Loucy (cell line): Measurements from ENCODE around the gene RASGRP2.

Source experiments
- H2AFZ ChIP-seq: fragments of 200-600 bp; sonication (generic); 2 replicates; pipeline ENCODE4 v1.6.0; 2016; ENCODE audit warnings: antibody characterized with exemption, mild to moderate bottlenecking, low read length, moderate library complexity
- H3F3A ChIP-seq: fragments of 200-600 bp; 2 replicates; pipeline ENCODE4 v1.6.0; 2016; ENCODE audit warnings: antibody characterized with exemption, low read depth, mild to moderate bottlenecking
- H3K27me3 ChIP-seq: fragments of 200-600 bp; sonication (generic); 2 replicates; pipeline ENCODE4 v1.6.1; 2014; ENCODE audit warnings: low read length, mild to moderate bottlenecking; ENCODE audit not compliant: insufficient read depth, poor library complexity, severe bottlenecking
- H3K36me3 ChIP-seq: fragments of 200-600 bp; sonication (generic); 2 replicates; pipeline ENCODE4 v1.6.1; 2016; ENCODE audit warnings: low read length; ENCODE audit not compliant: insufficient read depth
- H3K4me1 ChIP-seq: fragments of 200-600 bp; sonication (generic); 2 replicates; pipeline ENCODE4 v1.5.1; 2014; ENCODE audit warnings: low read length, mild to moderate bottlenecking; ENCODE audit not compliant: insufficient read depth, poor library complexity, severe bottlenecking
- H3K4me2 ChIP-seq: fragments of 200-600 bp; sonication (generic); 2 replicates; pipeline ENCODE4 v1.6.0; 2014; ENCODE audit warnings: antibody characterized with exemption, low read length, low read depth, mild to moderate bottlenecking; ENCODE audit not compliant: poor library complexity, severe bottlenecking
- H3K4me3 ChIP-seq: fragments of 200-600 bp; sonication (generic); 2 replicates; pipeline ENCODE4 v1.5.1; 2014; ENCODE audit warnings: low read length, mild to moderate bottlenecking, mixed read lengths; ENCODE audit not compliant: poor library complexity, severe bottlenecking
- H3K79me2 ChIP-seq: fragments of 200-600 bp; sonication (generic); 2 replicates; pipeline ENCODE4 v1.6.1; 2014; ENCODE audit warnings: low read length; ENCODE audit not compliant: insufficient read depth
- H3K9ac ChIP-seq: fragments of 200-600 bp; sonication (generic); 2 replicates; pipeline ENCODE4 v1.6.0; 2014; ENCODE audit warnings: mild to moderate bottlenecking, low read depth, low read length, moderate library complexity; ENCODE audit not compliant: poor library complexity, severe bottlenecking
- H3K9me2 ChIP-seq: fragments of 200-600 bp; sonication (generic); replicated peaks from 2 replicates; pipeline ENCODE4 v1.6.1; 2016; ENCODE audit warnings: low read depth, low read length, mixed read lengths
- H3K9me3 ChIP-seq: fragments of 200-600 bp; sonication (generic); 2 replicates; pipeline ENCODE4 v1.6.1; 2014; ENCODE audit warnings: mild to moderate bottlenecking, antibody characterized with exemption, low read length, low read depth; ENCODE audit not compliant: insufficient read depth
- H4K20me1 ChIP-seq: fragments of 200-600 bp; sonication (generic); 2 replicates; pipeline ENCODE4 v1.6.0; 2014; ENCODE audit warnings: antibody characterized with exemption, low read length, mild to moderate bottlenecking; ENCODE audit not compliant: insufficient read depth, poor library complexity, severe bottlenecking
- EZH2phosphoT487 ChIP-seq: fragments of 200-600 bp; IDR thresholded peaks from 2 replicates; pipeline ENCODE4 v1.6.1; 2018; ENCODE audit warnings: antibody characterized with exemption, mild to moderate bottlenecking, moderate library complexity, borderline replicate concordance
- TF ChIP-seq, protein P1 (sequence below): fragments of 200-600 bp; sonication (generic); conservative IDR thresholded peaks from 2 replicates; pipeline ENCODE4 v1.5.1; 2014; ENCODE audit warnings: mild to moderate bottlenecking, antibody characterized with exemption, low read length

RASGRP2 gene

DNA sequence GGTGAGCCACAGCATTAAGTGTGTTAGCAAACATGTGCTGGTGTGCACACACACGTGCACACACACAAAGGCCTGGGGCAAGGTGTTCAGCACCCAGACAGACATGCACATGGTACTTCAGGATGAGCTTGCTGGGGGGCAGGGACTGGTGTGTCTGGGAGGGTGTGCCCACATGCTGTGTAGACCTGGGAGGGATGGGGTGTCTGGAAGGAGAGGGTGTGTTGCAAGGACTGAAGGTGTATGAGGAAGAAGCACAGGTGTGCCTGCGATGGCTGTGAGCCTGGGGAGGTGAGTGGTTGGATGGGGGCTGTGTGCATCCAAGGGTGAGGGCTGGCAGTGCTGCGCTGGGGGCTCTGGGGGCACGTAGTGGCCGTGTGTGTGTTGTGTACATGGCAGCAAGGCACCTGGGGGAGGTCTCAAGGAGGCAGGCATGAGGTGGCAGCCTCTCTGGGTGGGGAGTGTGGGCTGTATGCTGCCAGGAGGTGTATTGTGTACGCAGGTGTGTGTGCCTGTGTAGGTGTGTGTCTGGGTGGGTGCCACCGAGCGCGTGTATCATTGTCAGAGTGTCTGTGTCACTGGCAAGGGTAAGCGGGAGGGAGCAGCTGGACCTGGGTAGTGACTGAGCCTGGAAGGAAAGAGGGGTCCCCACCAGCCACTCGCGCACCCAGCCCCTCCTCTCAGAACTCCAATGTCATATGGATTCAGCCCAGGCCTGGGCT, 23.1 kb downstream of the RASGRP2 start:
- no peaks in the 10 kb centered on the region for H3F3A ChIP-seq
- H2AFZ ChIP-seq = no peak overlapping the region
- H4K20me1 ChIP-seq = no peaks in the 10 kb centered on the region
- TF ChIP-seq, protein P1, sequence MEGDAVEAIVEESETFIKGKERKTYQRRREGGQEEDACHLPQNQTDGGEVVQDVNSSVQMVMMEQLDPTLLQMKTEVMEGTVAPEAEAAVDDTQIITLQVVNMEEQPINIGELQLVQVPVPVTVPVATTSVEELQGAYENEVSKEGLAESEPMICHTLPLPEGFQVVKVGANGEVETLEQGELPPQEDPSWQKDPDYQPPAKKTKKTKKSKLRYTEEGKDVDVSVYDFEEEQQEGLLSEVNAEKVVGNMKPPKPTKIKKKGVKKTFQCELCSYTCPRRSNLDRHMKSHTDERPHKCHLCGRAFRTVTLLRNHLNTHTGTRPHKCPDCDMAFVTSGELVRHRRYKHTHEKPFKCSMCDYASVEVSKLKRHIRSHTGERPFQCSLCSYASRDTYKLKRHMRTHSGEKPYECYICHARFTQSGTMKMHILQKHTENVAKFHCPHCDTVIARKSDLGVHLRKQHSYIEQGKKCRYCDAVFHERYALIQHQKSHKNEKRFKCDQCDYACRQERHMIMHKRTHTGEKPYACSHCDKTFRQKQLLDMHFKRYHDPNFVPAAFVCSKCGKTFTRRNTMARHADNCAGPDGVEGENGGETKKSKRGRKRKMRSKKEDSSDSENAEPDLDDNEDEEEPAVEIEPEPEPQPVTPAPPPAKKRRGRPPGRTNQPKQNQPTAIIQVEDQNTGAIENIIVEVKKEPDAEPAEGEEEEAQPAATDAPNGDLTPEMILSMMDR = no peak
- TF ChIP-seq EZH2phosphoT487 = no peak
- H3K79me2 ChIP-seq = no peaks in the 10 kb centered on the region
- H3K4me1 ChIP-seq = peaks cover 18% of the 10 kb centered on the region
- H3K9me2 ChIP-seq = no peaks in the 10 kb centered on the region
- H3K4me3 ChIP-seq = no peak overlapping the region
- no peak overlapping the region for H3K4me2 ChIP-seq
- no peaks in the 10 kb centered on the region for H3K9me3 ChIP-seq
- no peaks in the 10 kb centered on the region for H3K36me3 ChIP-seq
- H3K9ac ChIP-seq = no peak overlapping the region
- no peaks in the 10 kb centered on the region for H3K27me3 ChIP-seq

DNA sequence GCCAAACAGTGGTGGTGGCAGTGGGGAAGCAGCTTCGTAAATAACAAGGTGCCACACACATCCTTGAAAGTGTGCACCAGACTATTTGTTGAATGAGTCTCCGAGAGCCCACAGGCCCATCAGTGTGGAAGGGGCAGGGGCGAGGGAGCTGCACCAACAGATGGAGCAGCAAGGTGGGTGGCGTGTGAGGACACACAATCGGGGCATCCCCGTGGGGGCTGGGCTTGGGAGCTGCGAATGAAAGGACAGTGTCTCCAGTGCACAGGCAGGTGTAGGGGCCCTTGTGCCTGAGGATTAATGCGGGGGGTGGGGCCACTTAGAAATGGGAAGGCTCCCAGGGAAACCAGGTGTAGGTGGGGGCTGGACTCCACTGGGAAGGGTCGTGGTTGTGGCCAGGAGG, 23.8 kb downstream of the RASGRP2 start:
- TF ChIP-seq, protein P1 = no peak
- no peak for TF ChIP-seq EZH2phosphoT487
- Histone ChIP-seq H3K4me3 (no peak overlapping the region), H2AFZ (no peak overlapping the region), H3K9me3 (no peaks in the 10 kb centered on the region), H4K20me1 (no peaks in the 10 kb centered on the region), H3K9ac (no peak overlapping the region), H3F3A (no peaks in the 10 kb centered on the region), H3K79me2 (no peaks in the 10 kb centered on the region), H3K36me3 (no peaks in the 10 kb centered on the region), H3K4me2 (no peak overlapping the region), H3K4me1 (peaks cover 18% of the 10 kb centered on the region), H3K9me2 (no peaks in the 10 kb centered on the region), H3K27me3 (no peaks in the 10 kb centered on the region)

DNA sequence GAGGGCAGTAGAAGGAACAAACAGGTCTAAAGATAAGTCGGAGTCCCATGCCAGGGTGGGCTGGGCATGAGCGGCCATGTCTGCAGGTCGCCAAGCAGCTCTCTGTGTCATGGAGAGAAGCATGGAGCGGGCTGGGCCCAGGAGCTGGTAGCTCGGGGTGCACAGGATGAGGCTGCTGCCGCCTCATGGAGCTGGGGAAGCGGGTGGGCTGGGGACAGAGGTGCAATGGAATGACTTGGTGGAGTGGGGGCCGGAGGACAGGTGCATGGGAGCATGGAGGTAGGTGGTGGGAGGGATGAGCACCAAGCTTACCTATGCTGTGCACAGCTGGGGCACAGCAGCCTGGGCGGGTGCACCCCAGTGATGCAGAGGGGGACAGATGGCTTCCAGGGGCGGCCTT, 24.5 kb downstream of the RASGRP2 start:
- no peaks in the 10 kb centered on the region for H3K36me3 ChIP-seq
- H3F3A ChIP-seq = no peaks in the 10 kb centered on the region
- peaks cover 13% of the 10 kb centered on the region for H3K4me1 ChIP-seq
- no peaks in the 10 kb centered on the region for H4K20me1 ChIP-seq
- TF ChIP-seq, protein P1 = no peak
- TF ChIP-seq EZH2phosphoT487 = no peak
- H3K9ac ChIP-seq = no peak overlapping the region
- H3K27me3 ChIP-seq = no peaks in the 10 kb centered on the region
- H3K9me3 ChIP-seq = no peaks in the 10 kb centered on the region
- no peak overlapping the region for H3K4me2 ChIP-seq
- H3K4me3 ChIP-seq = no peak overlapping the region
- no peaks in the 10 kb centered on the region for H3K9me2 ChIP-seq
- no peak overlapping the region for H2AFZ ChIP-seq
- no peaks in the 10 kb centered on the region for H3K79me2 ChIP-seq
